Lung (tissue), 12 donors: ENCODE measurements around the gene ALK. TPM values are rescaled to one million over a fixed set of nuclear protein-coding genes. Genes with fewer than 3 reads are reported as not detected.

ENCODE experiments used
- ATAC-seq: fragments of 200-7000 bp; cut with Tn5 transposase; one replicate; pipeline ENCODE4 v1.9.1; 2020; ENCODE audit warnings: moderate number of reproducible peaks; ENCODE audit not compliant: insufficient read depth, low FRiP score
- DNase-seq, 3 donors: peaks; one replicate each; pipeline ENCODE4 v3.0.0-alpha.2; 2013 to 2017
- H3K27ac ChIP-seq, 2 donors: one replicate each; pipeline ENCODE4 v1.5.1; 2013; ENCODE audit warnings: mild to moderate bottlenecking in 2 of 2, moderate library complexity in 2 of 2, control low read depth in 1 of 2, inconsistent platforms in 1 of 2, low read depth in 1 of 2, low read length in 1 of 2
- H3K27me3 ChIP-seq, 3 donors: one replicate each; pipeline ENCODE4 v1.5.1; 2013; ENCODE audit warnings: low read length in 2 of 3; ENCODE audit not compliant: control insufficient read depth in 3 of 3, insufficient read depth in 3 of 3
- H3K36me3 ChIP-seq, 4 donors: one replicate each; pipeline ENCODE4 v1.5.1; 2013; ENCODE audit warnings: low read length in 4 of 4, mild to moderate bottlenecking in 1 of 4, moderate library complexity in 1 of 4; ENCODE audit not compliant: control insufficient read depth in 4 of 4, insufficient read depth in 4 of 4
- H3K4me1 ChIP-seq, 5 donors: one replicate each; pipeline ENCODE4 v1.5.1; 2013; ENCODE audit warnings: low read length in 5 of 5, mild to moderate bottlenecking in 2 of 5, moderate library complexity in 1 of 5; ENCODE audit not compliant: control insufficient read depth in 5 of 5, insufficient read depth in 5 of 5
- H3K4me3 ChIP-seq: one replicate; pipeline ENCODE4 v1.5.1; 2013; ENCODE audit warnings: mild to moderate bottlenecking, control low read depth, moderate library complexity
- H3K9ac ChIP-seq, 2 donors: one replicate each; pipeline ENCODE4 v1.5.1; 2013; ENCODE audit warnings: low read length in 2 of 2, control low read depth in 1 of 2; ENCODE audit not compliant: insufficient read depth in 1 of 2
- H3K9me3 ChIP-seq, 4 donors: one replicate each; pipeline ENCODE4 v1.5.1; 2013; ENCODE audit warnings: low read length in 3 of 4, mild to moderate bottlenecking in 1 of 4, moderate library complexity in 1 of 4; ENCODE audit not compliant: control insufficient read depth in 4 of 4, insufficient read depth in 3 of 4
- WGBS, 2 donors: extraction: QIAGEN DNeasy Blood & Tissue Kit; methylation state at CpG; one replicate each; pipeline ENCODE4 v1.1.7; 2013; 5-methylcytosine and 5-hydroxymethylcytosine counted together
- polyA plus RNA-seq, 2 donors: library from polyadenylated mRNA; stranded (reverse); fragments of 200-250 nt; gene quantifications; one replicate each; pipeline ENCODE4 v1.2.1, GENCODE V29; 2013
- total RNA-seq, 2 donors: library from RNA; depleted of rRNA in 1 of 2; stranded (reverse); fragments of >200 nt in 1 of 2; gene quantifications; one replicate each; pipeline ENCODE4 v1.2.1, GENCODE V29; 2014 to 2021
- TF ChIP-seq, protein P1 (sequence below): IDR thresholded peaks from 2 replicates; pipeline ENCODE4 v1.5.1; 2012; ENCODE audit warnings: mild to moderate bottlenecking; ENCODE audit errors: control extremely low read depth, extremely low read depth
- donor health status: control.
- donor health status: control.
- donor health status: Bipolar disorder and iron deficiency.
- donor health status: healthy.
- donor health status: DM: yes; HTN: yes; CAD: no.

ALK gene
- total and polyA plus RNA-seq, 4 donors: 0.09 to 0.25 (median 0.10) TPM; not detected in 1

DNA sequence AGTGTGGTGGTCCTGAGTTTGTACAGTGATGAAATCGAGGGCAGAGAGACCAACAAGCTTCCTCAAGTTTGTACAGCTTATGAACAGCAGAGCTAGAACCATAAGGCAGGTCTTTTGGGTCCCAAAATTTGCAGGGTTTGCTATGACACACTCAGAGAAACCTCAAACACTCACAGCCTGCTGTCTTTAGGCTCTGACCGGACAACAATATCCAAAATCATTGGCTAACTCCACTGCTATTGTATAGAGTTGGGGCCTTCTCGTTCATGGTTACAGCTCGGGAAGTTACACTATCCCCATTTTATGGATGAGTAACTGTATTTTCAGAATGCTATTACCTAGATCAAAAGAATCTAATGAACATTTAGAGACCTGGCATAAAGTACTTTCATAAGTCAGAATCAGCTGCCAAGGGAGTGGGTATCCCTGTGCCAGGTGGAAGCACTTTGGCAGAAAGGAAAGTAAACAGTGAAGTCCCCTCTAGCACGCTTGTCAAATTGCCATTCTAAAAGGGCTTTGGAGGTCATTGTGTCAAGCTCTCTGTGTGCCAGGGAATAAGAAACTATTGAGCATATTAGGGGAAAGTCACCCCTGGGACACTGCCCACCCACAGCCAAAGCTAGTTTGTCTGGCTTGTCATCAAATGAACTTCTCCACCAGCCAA lies 331.8 kb downstream of the ALK start:
- Histone ChIP-seq H3K4me1 (no peaks in the 10 kb centered on the region), H3K27ac (no peak overlapping the region), H3K27me3 (no peaks in the 10 kb centered on the region), H3K9me3 (peaks cover 0 to 2% (median 0%) of the 10 kb centered on the region in 4 donors), H3K9ac (no peak overlapping the region), H3K4me3 (no peak overlapping the region), H3K36me3 (no peaks in the 10 kb centered on the region)
- 78 to 88% methylated on average over 5 of the region's 5 CpGs for WGBS, 2 donors
- peak in 1 of 3 donors; percentile 2 for DNase-seq
- no peak for ATAC-seq
- TF ChIP-seq, protein P1, sequence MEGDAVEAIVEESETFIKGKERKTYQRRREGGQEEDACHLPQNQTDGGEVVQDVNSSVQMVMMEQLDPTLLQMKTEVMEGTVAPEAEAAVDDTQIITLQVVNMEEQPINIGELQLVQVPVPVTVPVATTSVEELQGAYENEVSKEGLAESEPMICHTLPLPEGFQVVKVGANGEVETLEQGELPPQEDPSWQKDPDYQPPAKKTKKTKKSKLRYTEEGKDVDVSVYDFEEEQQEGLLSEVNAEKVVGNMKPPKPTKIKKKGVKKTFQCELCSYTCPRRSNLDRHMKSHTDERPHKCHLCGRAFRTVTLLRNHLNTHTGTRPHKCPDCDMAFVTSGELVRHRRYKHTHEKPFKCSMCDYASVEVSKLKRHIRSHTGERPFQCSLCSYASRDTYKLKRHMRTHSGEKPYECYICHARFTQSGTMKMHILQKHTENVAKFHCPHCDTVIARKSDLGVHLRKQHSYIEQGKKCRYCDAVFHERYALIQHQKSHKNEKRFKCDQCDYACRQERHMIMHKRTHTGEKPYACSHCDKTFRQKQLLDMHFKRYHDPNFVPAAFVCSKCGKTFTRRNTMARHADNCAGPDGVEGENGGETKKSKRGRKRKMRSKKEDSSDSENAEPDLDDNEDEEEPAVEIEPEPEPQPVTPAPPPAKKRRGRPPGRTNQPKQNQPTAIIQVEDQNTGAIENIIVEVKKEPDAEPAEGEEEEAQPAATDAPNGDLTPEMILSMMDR: no peak

DNA sequence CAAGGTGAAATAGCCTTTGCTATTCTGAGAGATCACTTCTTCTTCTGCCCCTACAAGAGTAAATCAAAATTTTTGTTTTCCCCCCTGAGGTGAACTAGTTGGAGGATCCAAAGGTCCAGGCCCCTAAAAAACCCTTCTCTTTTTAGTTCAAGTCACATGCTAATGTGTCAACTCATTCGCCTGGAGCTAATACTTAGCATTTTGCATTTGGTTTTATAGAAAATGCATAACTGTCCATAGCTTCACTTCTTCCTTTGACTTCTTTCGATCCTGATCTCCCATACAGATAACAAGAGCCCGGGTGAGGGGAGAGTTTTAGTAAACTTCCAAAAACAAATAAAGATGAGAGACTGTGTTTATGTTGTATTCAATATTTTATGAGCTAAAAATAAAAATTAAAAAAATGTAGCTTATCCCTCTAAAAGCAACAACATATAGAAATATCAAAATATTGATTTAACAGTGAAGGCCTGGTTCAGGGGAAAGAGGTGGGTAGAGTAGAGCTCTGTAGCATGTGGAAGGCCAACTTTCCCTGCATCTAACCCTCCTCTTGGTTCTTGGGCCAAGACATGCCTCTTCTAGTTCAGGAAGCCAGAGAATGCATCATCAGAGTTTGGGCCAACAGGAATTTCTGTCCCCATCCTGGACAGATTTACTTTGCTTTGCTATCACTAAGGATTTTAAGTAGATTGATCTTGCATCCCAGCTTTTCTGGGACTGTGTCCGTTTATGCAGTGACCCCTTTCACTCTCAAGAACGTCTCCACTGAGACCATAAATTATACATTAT lies 333.8 kb downstream of the ALK start:
- Histone ChIP-seq H3K9ac (no peak overlapping the region), H3K4me1 (no peaks in the 10 kb centered on the region), H3K9me3 (peaks cover 0 to 2% (median 0%) of the 10 kb centered on the region in 4 donors), H3K27ac (no peak overlapping the region), H3K36me3 (no peaks in the 10 kb centered on the region), H3K4me3 (no peak overlapping the region), H3K27me3 (no peaks in the 10 kb centered on the region)
- ATAC-seq (no peak), DNase-seq (no peak)
- 79 to 88% methylated on average over 5 of the region's 5 CpGs for WGBS, 2 donors
- TF ChIP-seq, protein P1: no peak

DNA sequence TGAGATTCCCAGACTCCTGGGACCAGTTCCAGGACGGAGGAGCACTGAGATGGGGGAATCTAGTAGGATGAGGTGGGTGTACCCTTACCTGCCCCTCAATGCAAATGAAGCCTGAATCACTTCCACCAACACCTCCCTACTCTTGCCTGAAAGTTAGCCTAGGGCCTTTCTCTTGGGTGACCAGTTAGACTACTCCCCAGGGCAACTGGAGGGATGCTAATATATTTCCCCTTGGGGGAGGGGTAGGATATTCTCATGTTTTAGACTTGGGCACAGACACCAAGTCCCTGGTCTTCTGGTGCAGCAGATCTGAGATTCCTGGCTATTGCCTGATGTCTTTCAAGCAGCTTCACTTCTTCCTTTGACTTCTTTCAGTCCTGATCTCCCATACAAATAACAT lies 334.5 kb downstream of the ALK start:
- Histone ChIP-seq H3K4me1 (no peaks in the 10 kb centered on the region), H3K36me3 (no peaks in the 10 kb centered on the region), H3K4me3 (no peak overlapping the region), H3K27ac (no peak overlapping the region), H3K9ac (no peak overlapping the region), H3K27me3 (no peaks in the 10 kb centered on the region), H3K9me3 (peaks cover 0 to 2% (median 0%) of the 10 kb centered on the region in 4 donors)
- WGBS, 2 donors: 87 to 93% methylated on average over 1 of the region's 1 CpG
- TF ChIP-seq, protein P1: no peak
- DNase-seq: no peak
- no peak for ATAC-seq
